H9 (cell line): ENCODE data around the gene FHOD3. TPM values are rescaled to one million over a fixed set of nuclear protein-coding genes. Genes with fewer than 3 reads are reported as not detected.
A peak's percentile ranks its signal among the peaks of the same experiment; 100 is the strongest.

Experiments
- DNase-seq: peaks from one replicate; pipeline ENCODE4 v3.0.0-alpha.2; 2017
- H2AFZ ChIP-seq: one replicate; pipeline ENCODE4 v1.6.1; 2013; ENCODE audit warnings: mild to moderate bottlenecking, low read length, control low read depth, moderate library complexity
- H2AK5ac ChIP-seq: 2 replicates; pipeline ENCODE4 v1.6.1; 2013; ENCODE audit warnings: low read length, control low read depth, mixed read lengths; ENCODE audit not compliant: insufficient read length
- H2BK120ac ChIP-seq: one replicate; pipeline ENCODE4 v1.6.1; 2013; ENCODE audit warnings: low read depth, mild to moderate bottlenecking, low read length, control low read depth, inconsistent platforms; ENCODE audit not compliant: poor library complexity, severe bottlenecking
- H2BK12ac ChIP-seq: 2 replicates; pipeline ENCODE4 v1.6.1; 2013; ENCODE audit warnings: low read length, control low read depth, mixed read lengths, low read depth; ENCODE audit not compliant: insufficient read length
- H2BK15ac ChIP-seq: 2 replicates; pipeline ENCODE4 v1.6.1; 2013; ENCODE audit warnings: low read depth, low read length, control low read depth
- H2BK20ac ChIP-seq: one replicate; pipeline ENCODE4 v1.6.1; 2013; ENCODE audit warnings: low read depth, mild to moderate bottlenecking, low read length, control low read depth, inconsistent platforms; ENCODE audit not compliant: poor library complexity, severe bottlenecking
- H2BK5ac ChIP-seq: 2 replicates; pipeline ENCODE4 v1.6.1; 2013; ENCODE audit warnings: low read length, control low read depth, mixed read lengths; ENCODE audit not compliant: insufficient read length
- H3K14ac ChIP-seq: 2 replicates; pipeline ENCODE4 v1.6.1; 2013; ENCODE audit warnings: low read length, control low read depth; ENCODE audit not compliant: insufficient read depth
- H3K18ac ChIP-seq: 2 replicates; pipeline ENCODE4 v1.6.1; 2013; ENCODE audit warnings: low read depth, mild to moderate bottlenecking, mixed read lengths, low read length, control low read depth; ENCODE audit not compliant: insufficient read length
- H3K23ac ChIP-seq: 2 replicates; pipeline ENCODE4 v1.6.1; 2013; ENCODE audit warnings: low read length, control low read depth, mixed read lengths, low read depth; ENCODE audit not compliant: insufficient read length
- H3K23me2 ChIP-seq: 2 replicates; pipeline ENCODE4 v1.6.1; 2013; ENCODE audit warnings: low read depth, mild to moderate bottlenecking, mixed read lengths, low read length, control low read depth; ENCODE audit not compliant: insufficient read length, poor library complexity, severe bottlenecking
- H3K27ac ChIP-seq: 2 replicates; pipeline ENCODE4 v1.5.1; 2013; ENCODE audit warnings: low read length, control low read depth, mixed read lengths, low read depth; ENCODE audit not compliant: insufficient read length
- H3K27me3 ChIP-seq: 2 replicates; pipeline ENCODE4 v1.6.1; 2013; ENCODE audit warnings: low read length, control low read depth, inconsistent platforms; ENCODE audit not compliant: insufficient read depth
- H3K4ac ChIP-seq: 2 replicates; pipeline ENCODE4 v1.6.1; 2013; ENCODE audit warnings: low read depth, mild to moderate bottlenecking, control low read depth, inconsistent platforms, low read length, moderate library complexity
- H3K4me1 ChIP-seq: 2 replicates; pipeline ENCODE4 v1.6.1; 2013; ENCODE audit warnings: low read length, control low read depth, inconsistent platforms; ENCODE audit not compliant: insufficient read depth
- H3K4me2 ChIP-seq: 2 replicates; pipeline ENCODE4 v1.6.1; 2013; ENCODE audit warnings: low read length, control low read depth, mixed read lengths; ENCODE audit not compliant: insufficient read length, insufficient read depth
- H3K56ac ChIP-seq: 2 replicates; pipeline ENCODE4 v1.6.1; 2013; ENCODE audit warnings: low read depth, mild to moderate bottlenecking, mixed read lengths, low read length, control low read depth; ENCODE audit not compliant: insufficient read length
- H3K79me1 ChIP-seq: 2 replicates; pipeline ENCODE4 v1.6.1; 2013; ENCODE audit warnings: low read depth, mild to moderate bottlenecking, moderate library complexity, low read length, control low read depth, inconsistent platforms; ENCODE audit not compliant: insufficient read depth, poor library complexity, severe bottlenecking
- H3K79me2 ChIP-seq: 2 replicates; pipeline ENCODE4 v1.6.1; 2013; ENCODE audit warnings: low read length, control low read depth, inconsistent platforms; ENCODE audit not compliant: insufficient read depth
- H3K9ac ChIP-seq: 2 replicates; pipeline ENCODE4 v1.6.1; 2013; ENCODE audit warnings: low read length, control low read depth, mixed read lengths; ENCODE audit not compliant: insufficient read length; ENCODE audit errors: extremely low read depth
- H3K9me3 ChIP-seq: one replicate; pipeline ENCODE4 v1.6.1; 2013; ENCODE audit warnings: low read depth, low read length, inconsistent platforms; ENCODE audit not compliant: control insufficient read depth
- H3T11ph ChIP-seq: one replicate; pipeline ENCODE4 v1.6.1; 2013; ENCODE audit warnings: mild to moderate bottlenecking, low read length, control low read depth, inconsistent platforms
- H4K20me1 ChIP-seq: one replicate; pipeline ENCODE4 v1.6.1; 2013; ENCODE audit not compliant: control insufficient read depth, insufficient read length, insufficient read depth
- H4K5ac ChIP-seq: 2 replicates; pipeline ENCODE4 v1.6.1; 2013; ENCODE audit warnings: low read depth, mild to moderate bottlenecking, mixed read lengths, low read length, control low read depth; ENCODE audit not compliant: insufficient read length
- H4K8ac ChIP-seq: replicated peaks from 2 replicates; pipeline ENCODE4 v1.6.1; 2013; ENCODE audit warnings: low read length, control low read depth, mixed read lengths, low read depth; ENCODE audit not compliant: insufficient read length
- H4K91ac ChIP-seq: 2 replicates; pipeline ENCODE4 v1.6.1; 2013; ENCODE audit warnings: low read depth, mild to moderate bottlenecking, moderate library complexity, mixed read lengths, low read length, control low read depth; ENCODE audit not compliant: insufficient read length
- H3K27ac Mint-ChIP-seq, 3 experiments: 2 replicates in 2 of 3; 3 replicates in 1 of 3; pipeline ENCODE4 v1.8.0; 2020 to 2021; ENCODE audit warnings: mixed read lengths in 3 of 3, mild to moderate bottlenecking in 1 of 3, moderate library complexity in 1 of 3
- H3K27me3 Mint-ChIP-seq: 2 replicates; pipeline ENCODE4 v1.8.0; 2021; ENCODE audit warnings: low read depth, mild to moderate bottlenecking, moderate library complexity, mixed read lengths
- H3K36me3 Mint-ChIP-seq, 3 experiments: 2 replicates in 2 of 3; 3 replicates in 1 of 3; pipeline ENCODE4 v1.8.0; 2020 to 2021; ENCODE audit warnings: low read depth in 3 of 3, mixed read lengths in 3 of 3; ENCODE audit not compliant: insufficient read depth in 1 of 3
- H3K4me1 Mint-ChIP-seq, 2 experiments: 2 replicates each; pipeline ENCODE4 v1.8.0; 2020; ENCODE audit warnings: mixed read lengths in 2 of 2
- H3K4me3 Mint-ChIP-seq, 2 experiments: 2 replicates in 1 of 2; 3 replicates in 1 of 2; pipeline ENCODE4 v1.8.0; 2020 to 2021; ENCODE audit warnings: mild to moderate bottlenecking in 2 of 2, mixed read lengths in 2 of 2, moderate library complexity in 1 of 2
- H3K9me3 Mint-ChIP-seq, 2 experiments: 2 replicates in 1 of 2; 3 replicates in 1 of 2; pipeline ENCODE4 v1.8.0; 2020; ENCODE audit warnings: mild to moderate bottlenecking in 2 of 2, mixed read lengths in 2 of 2, moderate library complexity in 1 of 2
- WGBS: extraction: QIAGEN DNeasy Blood & Tissue Kit; methylation state at CpG from one replicate; pipeline ENCODE4 v1.1.7; 2013; ENCODE audit warnings: missing lambda C conversion rate, low lambda C conversion rate, mixed read lengths; ENCODE audit not compliant: insufficient read length; ENCODE audit errors: extremely low coverage; 5-methylcytosine and 5-hydroxymethylcytosine counted together
- total RNA-seq: library from RNA; stranded (reverse); gene quantifications from 2 replicates; pipeline ENCODE4 v1.2.1, GENCODE V29; 2021
- TF ChIP-seq, protein P1 (sequence below): fragments of 200-600 bp; sonication (generic); conservative IDR thresholded peaks from 3 replicates; pipeline ENCODE4 v1.8.0; 2021; ENCODE audit warnings: antibody characterized with exemption, mild to moderate bottlenecking

The FHOD3 gene
- total RNA-seq, 1 experiment from 2014 or later, result 8.0 TPM

DNA sequence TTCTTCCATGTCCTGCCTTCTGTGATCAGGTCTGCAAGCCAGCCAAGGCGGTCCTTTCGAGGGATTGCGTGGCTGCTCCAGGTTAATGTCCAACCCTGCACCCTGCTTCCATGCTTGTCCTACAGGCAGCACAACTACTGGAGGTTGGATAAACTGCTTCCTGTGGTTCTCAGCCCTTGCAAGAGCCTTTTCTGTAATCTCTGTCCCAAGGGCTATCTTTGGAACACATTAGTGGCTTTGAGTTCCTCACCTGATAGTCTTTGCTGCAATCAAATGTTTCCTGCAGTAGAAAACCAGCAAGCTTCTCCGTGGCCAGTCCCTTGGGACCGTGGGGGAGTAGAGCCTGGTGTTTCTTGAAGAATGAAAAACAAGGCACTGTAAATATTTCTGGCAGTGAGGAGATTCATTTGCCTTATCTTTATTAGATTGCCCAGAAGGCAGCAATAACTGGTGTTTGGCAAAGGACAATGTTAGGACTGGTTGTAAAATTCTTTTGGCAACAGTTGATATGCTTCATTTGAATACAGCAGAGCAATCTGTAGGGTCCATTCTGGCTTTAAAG, 214.4 kb downstream of the FHOD3 start:
- Mint-ChIP-seq H3K4me1 (peaks cover 32 to 46% of the 10 kb centered on the region in 2 experiments), H3K4me3 (no peak overlapping the region), H3K36me3 (no peaks in the 10 kb centered on the region), H3K27ac (peak overlapping the region in 2 of 3 experiments; percentile 27 to 37; a peak in 3 of 7 replicates), H3K27me3 (no peaks in the 10 kb centered on the region; the same call in 1 of the 2 replicates), H3K9me3 (no peaks in the 10 kb centered on the region)
- no peak overlapping the region for H2AK5ac ChIP-seq
- WGBS, result no CpG with 5 or more reads among the region's 5 CpGs
- TF ChIP-seq, protein P1, sequence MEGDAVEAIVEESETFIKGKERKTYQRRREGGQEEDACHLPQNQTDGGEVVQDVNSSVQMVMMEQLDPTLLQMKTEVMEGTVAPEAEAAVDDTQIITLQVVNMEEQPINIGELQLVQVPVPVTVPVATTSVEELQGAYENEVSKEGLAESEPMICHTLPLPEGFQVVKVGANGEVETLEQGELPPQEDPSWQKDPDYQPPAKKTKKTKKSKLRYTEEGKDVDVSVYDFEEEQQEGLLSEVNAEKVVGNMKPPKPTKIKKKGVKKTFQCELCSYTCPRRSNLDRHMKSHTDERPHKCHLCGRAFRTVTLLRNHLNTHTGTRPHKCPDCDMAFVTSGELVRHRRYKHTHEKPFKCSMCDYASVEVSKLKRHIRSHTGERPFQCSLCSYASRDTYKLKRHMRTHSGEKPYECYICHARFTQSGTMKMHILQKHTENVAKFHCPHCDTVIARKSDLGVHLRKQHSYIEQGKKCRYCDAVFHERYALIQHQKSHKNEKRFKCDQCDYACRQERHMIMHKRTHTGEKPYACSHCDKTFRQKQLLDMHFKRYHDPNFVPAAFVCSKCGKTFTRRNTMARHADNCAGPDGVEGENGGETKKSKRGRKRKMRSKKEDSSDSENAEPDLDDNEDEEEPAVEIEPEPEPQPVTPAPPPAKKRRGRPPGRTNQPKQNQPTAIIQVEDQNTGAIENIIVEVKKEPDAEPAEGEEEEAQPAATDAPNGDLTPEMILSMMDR, result no peak
- H3K23me2 ChIP-seq, result no peaks in the 10 kb centered on the region
- no peak overlapping the region for H2BK20ac ChIP-seq
- H3K4ac ChIP-seq, result no peak overlapping the region
- H3K27me3 ChIP-seq, result no peaks in the 10 kb centered on the region
- no peak overlapping the region for H3K56ac ChIP-seq
- H2BK120ac ChIP-seq, result no peak overlapping the region
- no peak overlapping the region for H3K4me2 ChIP-seq
- H3K79me1 ChIP-seq, result no peaks in the 10 kb centered on the region
- H3T11ph ChIP-seq, result no peak overlapping the region
- H3K4me1 ChIP-seq, result 0 out of 2 replicates have a peak, but pooled peaks cover 4% of the 10 kb centered on the region
- no peak overlapping the region for H4K8ac ChIP-seq
- H2BK15ac ChIP-seq, result no peak overlapping the region
- no peak overlapping the region for H4K5ac ChIP-seq
- no peak overlapping the region for H3K9ac ChIP-seq
- no peak overlapping the region for H3K23ac ChIP-seq
- H2BK12ac ChIP-seq, result no peak overlapping the region
- H2BK5ac ChIP-seq, result no peak overlapping the region
- H3K18ac ChIP-seq, result no peak overlapping the region
- H3K27ac ChIP-seq, result no peak overlapping the region
- no peak for DNase-seq
- no peaks in the 10 kb centered on the region for H4K20me1 ChIP-seq
- H4K91ac ChIP-seq, result no peak overlapping the region
- H2AFZ ChIP-seq, result no peak overlapping the region
- H3K9me3 ChIP-seq, result no peaks in the 10 kb centered on the region
- no peak overlapping the region for H3K14ac ChIP-seq
- no peaks in the 10 kb centered on the region for H3K79me2 ChIP-seq
